Suppressor macrophage treated with lipopolysaccharide for 1 hour (primary cell): Measurements from ENCODE around the gene TOM1L1.

Experiments used
- DNase-seq, 3 donors: peaks; one replicate each; pipeline ENCODE4 v3.0.0-alpha.2; 2020 to 2022

Gene TOM1L1

DNA sequence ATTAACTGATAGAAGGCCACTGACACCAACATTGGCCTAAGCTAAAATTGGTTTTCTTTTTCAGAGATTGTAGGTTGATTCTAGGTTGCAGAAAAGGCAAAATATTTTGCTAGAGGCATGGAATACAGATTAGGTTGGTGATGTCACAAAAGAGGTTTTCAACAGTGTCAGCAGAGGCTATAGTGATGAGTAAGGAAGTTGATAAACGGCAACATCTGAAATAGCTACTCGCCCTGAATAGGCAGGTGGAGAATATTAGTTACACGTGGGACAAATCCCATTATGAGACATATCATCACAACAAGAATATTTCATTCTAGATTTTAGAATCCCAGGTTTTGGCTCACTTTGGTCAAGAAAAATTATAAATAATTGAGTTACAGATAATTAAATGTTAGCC, 1.5 kb upstream of the TOM1L1 start:
- DNase-seq: no peak

DNA sequence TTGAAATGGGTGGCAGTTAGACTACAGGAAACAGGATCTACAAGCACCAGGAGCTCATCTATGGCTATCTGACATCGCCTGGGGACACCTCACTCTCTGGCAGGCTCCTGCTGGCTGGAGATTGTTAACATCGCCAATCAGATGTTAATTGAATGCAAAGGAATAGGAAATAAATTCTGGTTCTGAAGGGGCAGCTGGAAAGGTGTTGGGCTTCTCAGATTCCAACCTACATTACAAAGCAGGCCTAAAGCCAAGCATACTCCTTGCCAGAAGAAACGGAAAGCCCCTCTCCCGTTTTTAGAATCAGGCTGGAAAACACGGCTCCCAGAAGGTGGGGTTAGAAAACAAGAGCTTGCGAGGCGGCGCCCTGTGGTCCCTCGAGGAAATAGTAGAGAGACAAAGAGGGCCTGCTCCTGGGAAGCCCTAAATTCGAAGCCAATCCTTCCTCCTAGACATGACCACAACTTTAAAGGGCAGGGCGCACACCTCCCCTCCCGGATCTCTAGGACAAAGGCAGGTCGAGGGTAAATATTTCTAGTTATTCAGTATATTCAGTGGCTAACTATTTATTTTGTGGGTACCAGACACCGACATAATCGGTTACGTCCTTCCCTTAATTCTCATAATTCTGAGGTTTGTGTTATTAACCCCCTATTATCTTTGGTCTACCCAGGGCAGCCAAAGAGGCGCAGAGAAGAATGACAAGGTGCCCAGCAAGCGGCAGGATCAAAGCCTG, 763 bp upstream of the TOM1L1 start:
- DNase-seq: no peak

DNA sequence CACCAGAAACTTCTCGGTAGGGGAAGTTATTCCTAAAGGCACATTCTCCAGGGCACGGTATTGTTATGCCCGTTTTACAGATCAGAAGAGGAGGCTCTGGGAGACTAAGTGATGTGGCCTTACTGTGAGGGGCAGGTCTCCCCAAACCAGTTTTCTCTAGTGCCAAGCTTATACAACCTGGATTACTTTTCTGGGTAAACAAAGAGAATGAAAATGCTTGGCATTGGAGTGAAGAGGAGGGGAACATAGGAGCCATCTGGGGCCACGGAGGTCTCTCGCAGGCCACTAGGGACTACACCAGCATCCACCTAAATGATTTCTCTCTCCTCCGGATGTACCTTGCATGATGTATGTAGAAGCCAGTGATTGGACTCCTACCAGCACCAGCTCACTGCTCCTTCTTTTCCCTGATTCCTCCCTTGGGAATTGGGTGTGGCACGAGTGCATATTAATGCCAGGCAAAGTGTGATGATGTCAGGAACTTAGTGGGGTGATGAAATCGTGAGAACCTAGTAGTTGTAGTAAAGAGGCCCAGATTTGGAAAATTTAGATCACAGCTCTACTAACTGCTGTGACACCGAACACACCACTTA, 674 bp downstream of the TOM1L1 start:
- no peak for DNase-seq

DNA sequence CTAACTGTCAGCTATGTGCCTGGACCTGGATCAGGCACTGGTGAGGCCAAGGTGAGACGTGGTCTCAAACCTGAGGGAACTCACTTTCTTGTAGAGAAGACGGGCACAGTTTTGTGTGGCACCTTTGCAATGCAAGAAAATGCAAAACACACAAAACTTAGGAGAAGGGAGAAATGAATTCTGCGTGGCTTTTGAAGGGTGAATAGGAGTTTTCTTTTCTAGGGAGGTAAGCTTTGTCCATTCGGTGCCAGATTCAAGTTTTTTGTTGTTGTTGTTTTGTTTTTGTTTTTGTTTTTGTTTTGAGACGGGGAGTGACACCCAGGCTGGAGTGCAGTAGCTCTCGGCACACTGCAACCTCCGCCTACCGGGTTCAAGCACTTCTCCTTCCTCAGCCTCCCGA, 1.4 kb downstream of the TOM1L1 start:
- no peak for DNase-seq

DNA sequence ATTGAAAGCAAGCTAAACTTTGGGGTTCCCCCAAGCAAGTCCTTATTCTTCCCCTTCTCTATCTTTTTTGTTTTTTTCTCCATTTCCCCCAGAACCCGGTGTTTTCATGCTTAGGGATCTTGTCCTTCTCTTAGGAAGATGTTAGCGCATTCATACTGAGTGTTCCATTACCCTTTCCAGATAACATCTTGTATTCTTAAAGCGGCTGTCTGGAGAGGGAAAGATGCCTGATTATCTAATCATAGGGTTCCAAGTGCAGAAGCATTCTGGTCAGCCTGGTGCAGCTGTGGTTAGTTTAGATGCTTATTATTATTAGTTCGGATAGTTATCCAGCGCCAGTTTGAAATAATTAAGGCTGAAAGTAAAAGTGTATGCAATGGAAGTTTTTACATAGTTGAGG, 2.0 kb downstream of the TOM1L1 start:
- DNase-seq: no peak

DNA sequence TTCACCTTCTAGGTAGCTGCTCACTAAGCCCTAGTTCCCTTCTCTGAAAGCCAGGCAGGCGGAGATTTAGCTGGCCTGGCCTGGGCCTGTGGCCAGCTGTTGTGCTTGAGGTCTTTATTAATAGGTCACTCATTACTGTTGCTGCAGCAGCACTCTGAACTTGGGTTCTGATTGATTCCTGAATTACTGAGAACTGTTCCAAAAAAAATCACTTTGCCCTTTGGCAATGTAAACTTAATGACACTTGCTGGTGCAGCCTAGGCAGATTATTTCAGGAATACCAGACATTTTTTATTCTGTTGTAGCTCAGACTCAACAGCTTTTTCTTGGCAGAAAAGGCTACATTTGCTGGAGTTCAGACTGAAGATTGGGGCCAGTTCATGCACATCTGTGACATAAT, 2.7 kb downstream of the TOM1L1 start:
- DNase-seq: no peak

DNA sequence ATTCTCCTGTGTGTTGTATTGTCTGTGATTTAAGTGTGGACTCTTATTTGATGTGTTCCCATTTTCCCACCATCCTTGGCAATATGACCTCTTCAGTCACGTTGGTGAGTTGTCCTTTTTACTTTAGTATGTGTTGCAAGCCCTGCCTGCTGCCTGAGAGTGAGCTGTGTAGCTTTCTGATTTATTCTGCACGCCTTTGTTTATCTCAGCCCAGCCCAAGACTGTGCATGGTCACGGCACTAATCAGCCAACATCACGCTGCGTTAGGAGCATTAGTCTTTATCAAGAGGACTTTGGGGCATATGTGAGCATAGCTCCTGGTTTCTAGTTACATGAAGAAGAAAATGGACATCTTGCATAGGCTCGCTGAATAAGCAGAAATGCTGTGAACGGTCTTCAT, 6.0 kb downstream of the TOM1L1 start:
- DNase-seq: no peak

DNA sequence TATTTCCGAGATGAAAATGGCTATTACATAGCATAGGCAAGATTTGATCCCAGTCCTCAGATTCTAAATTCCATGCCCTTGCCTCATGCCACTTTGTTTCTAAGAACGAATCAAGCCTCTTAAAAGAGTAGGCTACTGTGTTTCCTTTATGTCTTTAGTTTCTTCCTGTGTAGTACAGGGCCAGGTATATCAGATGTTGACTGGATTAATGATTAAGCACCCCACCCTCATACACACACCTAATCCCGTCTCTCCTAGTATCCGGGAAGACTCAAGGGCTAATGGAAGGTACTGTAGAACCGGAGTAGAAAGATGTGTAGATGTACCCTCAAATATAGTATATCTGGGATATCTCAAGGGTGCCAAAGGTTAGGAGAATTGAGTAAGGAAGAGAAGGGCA, 6.7 kb downstream of the TOM1L1 start:
- no peak for DNase-seq

DNA sequence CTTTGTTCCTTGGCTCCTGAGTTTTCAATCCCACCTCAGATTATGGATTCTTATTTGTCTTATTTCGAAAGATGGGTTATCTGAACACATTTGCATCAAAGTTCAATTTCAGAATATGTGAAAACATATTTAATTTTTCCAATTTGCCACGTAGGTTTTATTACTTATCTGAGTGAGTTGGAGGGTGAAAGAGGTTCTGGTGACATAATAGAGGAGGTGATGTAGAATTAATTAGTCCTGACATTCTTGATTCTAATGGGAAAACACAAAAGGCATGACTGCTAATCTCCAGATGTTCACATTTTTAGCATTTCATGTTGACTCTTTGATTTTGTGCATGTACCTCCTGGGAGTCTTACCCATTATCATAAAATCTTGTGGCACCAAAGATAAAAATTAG, 9.1 kb downstream of the TOM1L1 start:
- DNase-seq: no peak

DNA sequence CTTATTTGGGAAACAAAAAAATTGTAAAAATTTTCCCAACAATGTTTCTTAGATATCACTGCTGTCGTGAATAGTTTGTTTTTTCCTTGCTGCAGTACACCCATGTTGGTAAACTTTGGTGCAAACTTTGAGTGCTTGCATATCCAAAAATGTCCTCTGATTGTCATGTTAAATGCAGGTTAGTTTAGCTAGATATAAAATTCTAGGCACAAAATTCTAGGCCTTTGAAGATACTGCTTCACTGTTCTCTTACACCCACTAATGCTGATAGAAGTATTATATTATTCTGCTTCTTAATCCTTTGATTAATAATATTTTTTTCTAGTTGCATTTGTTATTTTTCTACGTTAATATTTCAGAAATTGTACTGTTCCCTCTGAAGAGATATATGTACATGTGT, 16.1 kb downstream of the TOM1L1 start:
- DNase-seq: no peak

DNA sequence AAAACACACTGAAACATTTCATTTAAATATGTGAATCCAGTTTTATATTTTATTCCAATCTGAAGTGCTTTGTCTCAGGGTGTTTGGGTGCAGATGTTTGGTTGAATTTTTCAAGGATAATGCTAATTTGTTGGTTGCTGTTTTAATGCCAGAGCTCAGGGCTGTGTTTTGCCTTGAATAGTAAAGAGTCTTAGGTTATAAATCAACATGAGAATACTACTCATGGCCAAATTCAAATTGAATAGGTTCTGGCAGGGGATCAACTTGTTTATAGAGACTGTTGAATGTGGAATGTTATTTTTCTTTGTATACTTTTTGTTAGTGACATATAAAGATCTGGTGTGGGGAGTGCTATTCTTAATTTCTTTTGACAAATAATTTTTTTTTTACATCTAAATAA, 18.8 kb downstream of the TOM1L1 start:
- DNase-seq: no peak

DNA sequence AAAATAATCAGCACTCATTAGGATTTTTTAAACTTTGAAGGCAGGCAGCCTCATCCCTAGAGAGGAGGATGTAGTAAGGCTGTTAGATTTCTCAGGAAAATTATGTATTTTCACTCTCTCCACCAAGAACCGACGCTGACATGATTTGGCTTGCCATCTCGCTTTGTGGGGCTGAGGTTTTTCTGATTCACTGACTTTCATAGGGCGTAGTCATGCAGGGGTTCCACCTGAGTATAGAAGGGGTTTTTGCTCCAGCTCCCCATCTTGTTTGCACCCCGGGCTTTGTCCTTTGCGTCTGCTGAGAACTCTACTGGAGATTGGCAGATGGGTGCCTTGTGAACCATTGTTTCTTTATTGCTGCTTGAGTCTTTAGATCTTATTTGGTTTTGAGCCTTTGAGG, 20.2 kb downstream of the TOM1L1 start:
- DNase-seq: no peak

DNA sequence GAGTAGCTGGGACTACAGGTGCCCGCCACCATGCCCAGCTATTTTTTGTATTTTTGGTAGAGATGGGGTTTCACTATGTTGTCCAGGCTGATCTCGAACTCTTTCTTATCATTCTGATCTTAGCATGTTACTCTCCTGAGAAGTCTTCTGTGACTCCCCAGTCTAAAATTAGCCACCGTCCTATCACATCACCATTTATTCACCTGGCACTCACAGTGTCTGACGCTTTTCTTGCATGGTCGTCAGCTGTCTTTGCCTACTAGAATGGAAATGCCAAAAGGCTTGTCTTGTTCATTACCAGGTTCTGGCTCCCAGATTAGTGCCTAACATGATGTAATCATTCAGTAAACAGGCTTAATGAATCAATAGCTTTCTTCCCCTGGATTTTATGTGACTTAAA, 23.8 kb downstream of the TOM1L1 start:
- no peak for DNase-seq

DNA sequence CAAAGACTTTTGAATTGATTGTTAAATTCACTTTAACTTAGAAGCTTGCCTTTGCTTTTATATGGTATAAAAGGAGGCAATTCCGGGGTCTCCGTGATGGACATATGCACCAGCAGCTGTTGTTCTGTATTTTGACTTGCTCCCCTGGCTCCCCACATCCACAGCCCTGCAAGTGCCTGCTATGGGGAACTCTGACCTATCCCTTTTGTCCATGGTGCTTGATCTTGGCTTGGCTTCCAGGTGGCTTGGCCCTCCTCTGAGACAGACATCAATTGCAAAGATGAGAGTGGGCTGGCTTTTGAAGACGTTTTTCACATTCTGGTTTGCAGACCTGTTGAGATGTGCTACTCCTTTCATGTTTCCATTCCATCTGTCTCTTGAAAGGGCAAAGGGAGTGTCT, 26.9 kb downstream of the TOM1L1 start:
- no peak for DNase-seq

DNA sequence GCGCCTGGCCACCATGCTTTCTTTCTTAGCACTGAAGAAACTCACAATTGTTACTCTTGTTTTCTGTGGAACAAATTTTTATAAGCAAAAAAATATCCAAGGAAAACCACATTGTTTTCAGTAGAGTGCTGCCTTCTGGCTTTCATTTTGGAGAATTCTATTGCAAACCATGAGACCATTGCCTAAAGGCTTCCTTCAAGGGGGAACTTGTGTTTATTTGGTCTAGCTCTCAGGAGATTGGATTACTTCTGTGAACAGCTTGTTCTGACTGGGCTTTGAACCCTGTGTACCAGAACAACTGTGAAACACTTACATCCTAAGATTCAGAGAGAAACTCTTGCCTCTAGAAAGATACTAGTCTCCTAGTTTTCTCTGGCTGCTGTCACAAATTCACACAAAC, 32.1 kb downstream of the TOM1L1 start:
- DNase-seq: no peak

DNA sequence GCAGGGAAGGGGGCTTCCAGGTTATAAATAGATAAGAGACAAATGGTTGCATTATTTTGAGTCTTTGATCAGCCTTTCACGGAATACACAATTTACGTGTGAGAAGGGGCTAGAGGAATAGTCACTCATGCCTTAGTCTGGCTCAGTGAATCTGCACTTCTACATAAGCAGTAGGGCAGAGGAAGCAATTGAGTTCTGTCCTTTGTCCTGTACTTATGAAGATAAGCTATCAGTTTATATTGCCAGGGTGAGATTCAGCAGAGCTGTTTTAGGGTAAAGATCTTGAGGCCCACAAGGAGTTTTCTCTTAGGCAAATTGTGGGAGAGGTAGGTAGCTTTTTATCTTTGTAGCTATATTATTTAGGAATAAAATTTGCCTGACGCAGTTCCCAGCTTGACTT, 33.3 kb downstream of the TOM1L1 start:
- DNase-seq: no peak

DNA sequence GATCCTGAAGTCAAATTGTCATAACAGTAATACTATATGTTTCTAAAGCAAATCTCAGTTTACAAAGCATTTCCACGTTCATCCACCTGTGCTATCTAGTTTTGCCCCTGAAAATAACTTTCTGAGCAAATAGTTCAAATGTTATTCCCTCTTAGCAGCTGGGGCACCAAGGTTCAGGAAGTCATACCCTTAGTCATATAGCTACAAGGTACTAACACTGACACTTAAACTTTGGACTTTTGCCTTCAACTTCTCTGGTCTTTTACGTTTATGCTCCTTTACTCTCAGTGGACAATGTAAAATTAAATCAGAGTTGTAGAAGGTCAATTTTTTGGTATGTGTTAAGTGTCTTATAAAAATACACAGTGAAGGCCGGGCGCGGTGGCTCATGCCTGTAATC, 34.8 kb downstream of the TOM1L1 start:
- DNase-seq: no peak

DNA sequence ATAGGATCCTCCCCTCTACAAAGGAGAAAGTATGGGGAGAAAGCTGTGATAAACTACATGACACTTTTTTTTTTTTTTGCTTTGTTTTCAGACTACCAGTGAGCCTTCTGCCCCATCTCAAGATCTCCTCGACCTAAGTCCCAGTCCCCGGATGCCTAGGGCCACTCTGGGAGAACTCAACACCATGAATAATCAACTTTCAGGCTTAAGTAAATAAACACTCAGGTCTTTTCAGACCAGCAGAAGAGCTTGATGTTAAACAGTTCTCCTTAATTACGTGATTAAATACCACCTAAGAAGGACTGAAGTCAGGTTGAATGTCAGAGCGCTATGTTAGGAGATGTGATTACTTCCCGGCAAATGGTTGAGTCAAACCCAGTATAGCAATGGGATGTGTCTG, 36.4 kb downstream of the TOM1L1 start:
- DNase-seq: no peak

DNA sequence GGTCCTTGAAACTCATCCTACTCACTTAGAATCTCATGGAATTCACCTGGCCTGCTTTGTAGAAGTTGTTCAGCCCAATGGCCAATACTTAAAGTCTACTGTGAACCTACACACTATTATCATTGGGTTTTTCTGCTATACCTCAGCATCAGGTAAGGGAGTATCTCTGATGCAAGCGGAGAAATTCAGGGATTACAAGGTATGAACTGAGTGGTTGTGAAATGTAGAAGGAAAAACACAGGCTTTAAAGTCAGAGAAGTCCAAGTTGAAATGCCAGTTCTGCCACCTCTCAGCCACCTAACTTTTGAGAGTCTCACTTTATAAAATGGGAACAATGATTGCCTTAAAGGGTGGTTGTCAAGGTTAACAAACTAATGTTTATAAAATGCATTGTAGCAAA, 36.8 kb downstream of the TOM1L1 start:
- no peak for DNase-seq

DNA sequence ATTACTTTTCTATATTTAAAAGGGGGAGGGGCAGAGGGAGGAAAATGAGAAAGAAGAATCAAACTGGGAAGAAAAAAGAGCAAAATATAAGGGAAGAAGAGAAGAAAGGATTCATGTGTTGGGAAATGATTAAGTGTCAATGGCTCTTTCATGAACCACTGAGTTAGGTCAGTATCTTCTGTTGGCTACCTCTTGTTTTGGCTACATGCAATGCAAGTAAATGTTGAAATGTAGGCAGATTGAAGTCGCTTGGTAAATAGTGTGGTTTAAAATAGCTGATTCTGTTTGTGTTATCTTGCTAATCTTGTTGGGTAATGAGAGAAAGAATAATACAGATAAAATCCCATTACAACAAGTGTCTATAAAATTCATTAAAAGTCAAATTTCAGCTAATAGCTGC, 40.6 kb downstream of the TOM1L1 start:
- no peak for DNase-seq

DNA sequence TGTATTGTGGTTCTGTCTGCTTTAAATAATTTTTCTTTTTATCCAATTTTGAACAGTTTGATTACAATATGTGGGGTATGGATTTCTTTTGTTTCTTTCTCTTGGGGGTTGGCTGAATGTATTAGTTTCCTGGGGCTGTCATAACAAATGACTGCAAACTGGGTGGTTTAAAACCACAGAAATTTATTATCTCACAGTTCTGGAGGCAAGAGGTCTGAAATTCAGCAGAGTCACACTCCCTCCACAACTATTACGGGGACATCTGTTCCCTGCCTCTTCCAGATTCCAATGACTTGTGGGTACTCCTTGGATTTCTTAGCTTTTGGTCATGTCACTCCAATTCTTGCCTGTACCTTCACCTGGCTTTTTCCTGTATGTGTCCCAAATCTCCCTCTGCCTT, 44.1 kb downstream of the TOM1L1 start:
- no peak for DNase-seq

DNA sequence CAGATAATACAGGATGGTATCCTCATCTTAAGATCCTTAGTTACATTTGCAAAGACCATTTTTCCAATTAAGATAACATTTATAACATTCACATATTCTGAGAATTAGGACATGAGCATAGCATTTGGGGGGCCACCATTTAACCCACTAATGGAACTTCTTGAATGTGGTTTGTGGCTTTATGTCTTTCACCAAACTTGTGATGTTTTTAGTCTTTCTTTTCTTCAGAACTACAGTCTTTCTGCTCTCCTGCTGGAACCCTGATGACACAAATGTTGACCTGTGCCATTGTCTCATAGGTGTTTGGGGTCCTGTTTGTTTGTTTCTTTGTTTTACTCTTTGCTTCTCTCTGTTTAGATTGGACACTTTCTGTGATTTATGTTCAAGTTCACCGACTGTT, 44.6 kb downstream of the TOM1L1 start:
- no peak for DNase-seq

DNA sequence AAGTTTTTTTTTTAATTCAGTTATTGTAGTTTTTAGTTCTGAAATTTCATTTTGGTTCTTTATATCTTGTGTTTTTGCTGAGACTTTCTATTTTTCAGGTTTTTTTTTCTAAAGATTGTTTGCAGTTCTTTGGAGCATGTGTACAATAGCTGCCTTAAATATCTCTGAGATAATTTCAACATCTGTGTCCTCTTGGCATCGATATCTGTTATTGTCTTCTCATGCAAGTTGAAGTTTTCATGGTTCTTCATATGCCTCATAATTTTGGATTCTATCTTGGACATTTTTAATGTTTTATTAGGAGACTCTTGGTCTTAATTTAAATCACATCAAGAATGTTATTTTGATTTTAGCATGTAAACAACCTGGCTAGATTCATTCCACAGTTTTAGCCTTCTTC, 45.0 kb downstream of the TOM1L1 start:
- no peak for DNase-seq

DNA sequence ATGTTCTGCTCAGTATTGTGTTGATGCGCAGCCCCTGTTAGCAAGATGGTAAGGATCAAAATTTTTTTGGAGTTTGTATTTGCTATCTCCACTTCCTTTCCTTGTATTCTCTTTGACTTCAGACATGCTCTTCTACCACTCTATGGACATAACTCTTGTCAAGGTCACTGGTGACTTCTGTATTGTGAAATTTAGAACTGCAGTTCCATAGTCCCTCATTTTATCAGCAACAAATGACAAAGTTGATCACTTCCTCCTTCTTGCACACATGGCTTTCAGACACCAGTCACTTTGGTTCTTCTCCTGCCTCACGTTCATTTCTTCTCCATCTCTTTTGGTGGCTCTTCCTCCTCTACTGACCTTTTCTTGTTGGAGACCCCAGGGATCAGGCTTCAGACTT, 46.7 kb downstream of the TOM1L1 start:
- no peak for DNase-seq

DNA sequence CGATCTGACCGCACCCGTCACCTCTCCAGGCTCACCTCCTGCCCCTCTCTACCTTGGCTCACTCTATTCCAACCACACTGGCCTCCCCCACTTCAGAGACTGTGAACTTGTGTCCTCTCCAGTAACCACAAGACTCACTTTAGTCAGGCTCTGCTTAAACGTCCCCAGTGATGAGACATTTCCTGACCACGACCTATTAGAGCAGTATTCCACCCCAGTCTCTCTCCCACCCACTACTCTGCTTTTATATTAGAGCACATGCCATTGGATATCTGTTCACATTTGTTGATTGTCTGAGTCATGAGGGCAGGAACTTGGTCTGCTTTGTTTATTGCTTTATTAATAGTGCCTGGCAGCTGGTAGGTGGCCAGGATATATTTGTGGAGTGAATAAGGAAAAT, 47.7 kb downstream of the TOM1L1 start:
- DNase-seq: no peak
